Coronary artery (tissue), 2 donors: Measurements from ENCODE around the gene RLBP1.
A peak's percentile ranks its signal among the peaks of the same experiment; 100 is the strongest.

Source experiments
- DNase-seq: peaks from one replicate; pipeline ENCODE4 v3.0.0-alpha.2; 2017; ENCODE audit warnings: low spot score
- H3K27ac ChIP-seq, 2 donors: fragments of 200-600 bp; sonication (generic); one replicate each; pipeline ENCODE4 v1.5.1; 2016 to 2019
- H3K4me3 ChIP-seq: fragments of 200-600 bp; sonication (generic); 2 replicates; pipeline ENCODE4 v1.5.1; 2016; ENCODE audit warnings: mild to moderate bottlenecking, moderate library complexity
- CTCF ChIP-seq: fragments of 200-600 bp; sonication (generic); IDR thresholded peaks from one replicate; pipeline ENCODE4 v1.5.1; 2019; ENCODE audit warnings: antibody characterized with exemption

RLBP1 gene

DNA sequence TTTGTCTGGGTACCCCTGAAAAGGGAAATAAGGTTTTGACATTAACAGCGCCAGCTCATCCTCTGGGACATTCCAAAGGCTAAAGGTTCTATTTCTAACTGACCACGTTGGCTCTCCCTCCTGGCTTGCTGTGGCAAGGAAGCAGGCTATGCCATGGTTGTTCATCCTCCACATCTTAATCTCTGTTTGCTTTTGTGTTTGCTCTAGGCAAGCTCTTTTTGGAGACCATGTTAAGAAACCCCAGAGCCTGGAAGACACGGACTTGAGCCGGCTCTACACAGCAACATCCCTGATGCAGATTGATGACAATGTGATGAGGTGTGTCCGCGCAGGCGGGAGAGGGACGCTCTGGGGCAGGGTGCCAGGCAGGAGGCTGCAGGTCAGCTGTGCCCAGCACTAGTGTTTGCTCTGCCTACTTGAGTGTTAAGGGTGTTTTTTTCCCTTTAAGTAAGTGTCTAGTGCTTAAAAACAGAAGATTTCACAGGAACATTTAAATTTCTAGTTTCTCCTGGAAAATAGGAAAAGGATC, 33.3 kb downstream of the RLBP1 start:
- TF ChIP-seq CTCF: no peak
- no peak for DNase-seq
- no peak overlapping the region for H3K27ac ChIP-seq
- H3K4me3 ChIP-seq: no peak overlapping the region

GRCh38 chr15:89187301-89187985, 33.9 kb downstream of the RLBP1 start:
- TF ChIP-seq CTCF: no peak
- DNase-seq: no peak
- no peak overlapping the region for H3K27ac ChIP-seq
- no peak overlapping the region for H3K4me3 ChIP-seq

DNA sequence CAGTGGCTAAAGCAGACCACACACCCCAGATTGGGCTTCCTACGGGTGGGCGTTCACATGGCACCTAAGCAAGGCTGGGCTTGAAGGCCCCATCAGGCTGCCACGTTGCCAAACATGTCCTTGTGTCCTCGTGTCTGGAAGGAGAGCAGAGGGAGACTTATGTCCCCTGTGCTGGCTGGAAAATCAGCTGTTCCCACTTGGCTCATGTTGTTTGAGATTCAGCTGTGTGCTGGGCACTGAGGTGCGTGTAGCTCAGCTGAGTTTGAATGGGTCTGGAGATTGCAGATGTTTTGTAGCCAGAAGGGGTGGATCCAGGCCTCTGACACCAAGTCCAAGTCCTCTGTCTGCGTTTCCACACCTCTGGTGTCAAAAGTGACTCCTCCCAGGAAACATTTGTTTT, 34.6 kb downstream of the RLBP1 start:
- Histone ChIP-seq H3K4me3 (no peak overlapping the region), H3K27ac (no peak overlapping the region)
- no peak for TF ChIP-seq CTCF
- DNase-seq: no peak

GRCh38 chr15:89184886-89185526, 36.4 kb downstream of the RLBP1 start:
- no peak for DNase-seq
- Histone ChIP-seq H3K27ac (peak overlapping the region in 1 of 2 donors; percentile 25), H3K4me3 (no peak overlapping the region)
- TF ChIP-seq CTCF: no peak

DNA sequence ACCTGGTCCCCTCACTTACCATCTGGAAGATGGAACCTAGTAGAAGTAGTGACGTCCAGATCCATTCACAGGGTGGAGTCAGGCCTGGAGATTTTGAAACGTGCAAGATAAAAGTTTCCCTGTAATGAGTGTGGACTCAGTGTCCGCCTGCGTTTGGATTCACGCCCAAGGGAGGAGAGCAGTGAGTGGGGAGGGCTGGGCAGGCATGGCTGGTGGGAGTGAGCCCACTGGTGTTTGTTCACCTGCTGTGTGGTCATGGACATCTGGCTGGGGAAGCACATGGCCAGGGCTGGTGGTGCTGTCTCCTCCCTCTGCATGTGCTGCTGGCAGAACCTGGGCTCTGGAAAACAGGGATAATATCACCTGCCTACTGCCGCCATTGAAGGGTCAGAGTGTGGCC, 37.0 kb downstream of the RLBP1 start:
- Histone ChIP-seq H3K27ac (peak overlapping the region in 1 of 2 donors; percentile 25), H3K4me3 (no peak overlapping the region)
- TF ChIP-seq CTCF: no peak
- no peak for DNase-seq

DNA sequence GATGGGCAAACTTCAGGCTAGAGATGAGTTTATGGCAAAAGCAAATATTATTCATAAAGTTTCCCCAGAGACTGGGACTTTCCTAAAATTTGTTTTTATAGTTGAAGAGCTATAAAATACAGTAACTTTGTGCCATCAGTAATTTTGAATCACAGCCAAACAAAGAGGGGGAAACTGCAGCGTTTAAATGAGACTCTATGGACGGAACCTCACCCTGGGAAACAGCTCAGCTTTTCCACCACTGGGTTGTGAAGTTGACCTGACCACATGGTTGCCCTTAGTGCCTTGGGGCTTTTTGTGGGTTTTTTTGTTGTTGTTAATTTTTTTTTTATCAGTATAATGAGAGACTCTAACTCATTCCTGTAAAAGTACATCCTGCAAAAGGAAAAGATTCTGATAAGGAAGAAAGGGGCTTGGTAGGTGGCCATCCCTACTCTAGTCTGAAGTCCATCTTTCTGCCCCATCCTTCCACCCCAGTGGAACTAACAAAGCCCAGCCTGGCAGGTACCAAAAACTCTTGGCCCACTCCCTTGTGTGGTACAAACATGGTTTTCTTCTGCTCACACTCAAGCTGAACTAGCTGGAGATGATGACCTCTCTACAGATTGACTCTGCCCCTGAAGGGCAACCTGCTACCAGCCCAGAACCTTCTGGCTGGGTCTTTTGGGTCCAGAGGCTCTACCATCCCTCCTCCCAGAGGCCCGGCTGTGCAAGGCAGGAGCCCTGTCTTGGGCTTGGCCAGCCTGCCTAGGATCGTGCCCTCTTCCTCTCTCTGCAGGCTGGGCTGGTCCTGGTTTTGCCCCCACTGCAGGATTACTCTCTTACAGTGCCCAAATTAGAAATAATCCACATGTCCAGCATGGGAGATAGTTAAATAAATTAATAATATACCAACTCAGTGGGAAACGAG, 41.2 kb downstream of the RLBP1 start:
- H3K4me3 ChIP-seq: no peak overlapping the region
- TF ChIP-seq CTCF: no peak
- H3K27ac ChIP-seq: no peak overlapping the region
- DNase-seq: no peak
